Heart left ventricle (tissue), 13 donors: ENCODE results near the gene PRR5L.

ENCODE experiments used
- CTCF ChIP-seq, 12 donors: fragments of 200-600 bp; sonication (generic) in 4 of 12; IDR thresholded peaks; one replicate each; pipeline versions ENCODE4 v1.5.0 to v1.8.0; 2018 to 2022; ENCODE audit warnings: antibody characterized with exemption in 12 of 12, mild to moderate bottlenecking in 5 of 12
- POLR2A ChIP-seq, 2 donors: fragments of 450-650 bp; IDR thresholded peaks; one replicate each; pipeline ENCODE4 v1.6.1; 2017; ENCODE audit warnings: antibody characterized with exemption in 2 of 2, mild to moderate bottlenecking in 2 of 2, moderate library complexity in 2 of 2
- donor health status: ischemic (EF 13 %, LVEDD 7.1; RV severe dilation, severe dysfunction).
- donor health status: DM: no; HTN: yes; CAD: no.
- donor health status: DM: no; HTN: no; CAD: no.
- donor health status: ischemic (EF 25% LVEDD 6.9; RV normal size, moderate dysfunction).
- donor health status: ischemic (EF 25% LVEDD 5.7; RV mildly dilated, moderate dysfunction).
- donor health status: ischemic (EF 35%, LVEDD 5.7; RV mildly dilated, moderate dysfunction).
- donor health status: nonischemic (EF 11% LVEDD 7.7; RV severe dilation, severe dysfunction).
- donor health status: DM: yes; HTN: yes; CAD: no.
- donor health status: PGD.
- donor health status: ischemic (EF 29% LVEDD 5.4; RV normal size, mild dysfunction).
- donor health status: nonischemic (EF 23%, LVEDD 6.1; RV moderate dilation, normal function).

- no peak for TF ChIP-seq CTCF (IDR thresholded peaks at IDR 0.05)
- TF ChIP-seq POLR2A (IDR thresholded peaks at IDR 0.05) = no peak
These were observed 107.6 kb downstream of the PRR5L start for GRCh38 chr11:36403661-36404060.
